LoVo (cell line): ENCODE data around the gene GORASP1.

Source experiments
- DNase-seq: peaks from one replicate; pipeline ENCODE4 v3.0.0-alpha.2; 2016; ENCODE audit warnings: low spot score

Gene GORASP1

GRCh38 chr3:39102504-39103323 lies 4.7 kb downstream of the GORASP1 start:
- no peak for DNase-seq

DNA sequence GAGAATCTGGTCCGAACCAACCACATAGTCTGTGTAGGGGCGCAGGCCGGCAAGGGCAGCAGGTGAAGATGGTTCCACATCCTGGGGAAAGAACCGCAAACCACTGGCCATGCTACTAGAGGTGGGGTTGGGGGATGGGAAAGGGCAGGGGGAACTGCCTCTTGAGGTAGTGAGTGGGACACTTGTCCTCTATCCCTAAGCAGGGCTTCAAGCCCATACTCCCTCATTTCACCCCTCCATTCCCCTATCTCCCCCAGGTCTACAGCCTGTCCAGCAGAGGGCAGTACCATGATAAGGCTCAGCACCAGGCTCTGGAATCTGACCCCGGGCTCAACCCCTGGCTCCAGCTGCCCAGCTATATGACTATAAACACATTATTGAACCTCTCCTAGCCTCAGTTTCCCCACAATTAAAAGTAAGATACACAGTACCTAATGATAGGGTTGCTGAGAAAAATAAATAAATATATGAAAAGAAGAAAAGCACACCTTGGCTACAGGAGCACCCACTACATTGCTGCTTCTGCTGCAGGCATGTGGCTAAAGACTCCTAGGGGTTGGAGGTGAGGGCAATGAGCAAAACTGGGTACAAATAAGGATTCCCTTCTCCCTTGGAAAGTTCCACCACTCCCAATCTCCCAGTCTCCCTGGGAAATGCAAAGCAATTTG lies 6.3 kb downstream of the GORASP1 start:
- DNase-seq = peak; percentile 39

GRCh38 chr3:39100500-39100886 lies 6.9 kb downstream of the GORASP1 start:
- no peak for DNase-seq

DNA sequence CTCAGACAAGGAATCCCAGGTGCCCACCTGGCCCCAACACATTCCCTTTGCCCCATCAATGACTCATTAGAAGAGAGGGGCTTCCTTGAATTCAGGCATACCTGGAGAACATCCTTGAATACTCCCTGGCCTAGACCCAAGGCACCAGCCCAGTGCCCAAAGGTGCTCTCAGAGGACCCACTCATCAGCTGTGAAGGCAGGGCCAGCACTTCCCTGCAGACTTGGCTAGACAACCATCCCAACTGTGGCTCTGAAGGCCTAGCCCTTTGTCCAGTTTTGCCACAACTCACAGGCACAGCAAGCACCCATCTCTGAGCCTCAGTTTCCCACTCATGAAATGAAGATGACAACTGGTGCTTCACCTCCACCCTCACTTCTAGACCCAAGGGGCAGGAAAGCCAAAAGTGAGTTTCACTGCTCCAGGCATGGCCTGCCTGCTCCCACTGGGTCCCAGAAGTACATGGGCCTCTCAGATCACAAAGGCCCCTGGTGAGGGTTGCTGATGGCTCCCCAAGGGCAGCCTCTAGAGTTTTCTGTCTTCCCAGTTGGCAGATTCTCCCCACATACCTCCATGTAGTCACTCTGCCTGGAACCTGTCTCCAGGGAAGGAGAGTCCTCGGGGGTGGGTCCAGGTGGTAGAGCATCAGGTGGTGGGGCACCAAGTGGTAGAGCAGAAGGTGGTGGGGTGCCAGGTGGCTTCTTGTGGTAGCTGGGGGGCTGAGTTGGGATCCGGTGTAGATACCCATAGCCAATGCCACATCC lies 7.5 kb downstream of the GORASP1 start:
- DNase-seq = no peak

GRCh38 chr3:39099242-39099641 lies 8.2 kb downstream of the GORASP1 start:
- no peak for DNase-seq

DNA sequence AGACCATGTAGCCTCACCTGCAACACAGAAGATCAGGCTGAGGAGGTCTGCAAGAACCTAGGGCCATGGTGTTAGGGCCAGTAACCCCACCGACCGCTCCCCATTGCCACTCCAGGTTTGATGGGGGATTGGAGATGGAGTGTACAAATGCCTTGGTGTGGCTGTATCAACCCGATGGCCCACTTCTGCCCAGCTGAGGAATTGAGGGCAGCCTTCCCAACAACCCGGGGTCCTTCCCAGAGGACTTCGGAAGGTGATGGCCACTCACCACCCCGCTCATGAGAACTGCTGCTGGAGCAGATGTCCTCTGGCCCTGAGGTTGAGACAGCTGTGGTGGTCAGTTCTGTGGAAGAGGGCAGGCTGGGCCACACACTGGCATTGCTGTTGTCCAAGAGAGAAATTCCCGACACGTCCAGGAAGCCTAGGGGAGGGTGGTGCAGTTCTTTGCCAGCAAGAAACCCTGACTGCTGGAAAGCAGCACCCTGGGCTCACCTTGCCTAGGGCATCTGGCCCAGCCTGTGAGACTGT lies 8.9 kb downstream of the GORASP1 start:
- no peak for DNase-seq

- no peak for DNase-seq
Measured at GRCh38 chr3:39097716-39098472, 9.5 kb downstream of the GORASP1 start.

DNA sequence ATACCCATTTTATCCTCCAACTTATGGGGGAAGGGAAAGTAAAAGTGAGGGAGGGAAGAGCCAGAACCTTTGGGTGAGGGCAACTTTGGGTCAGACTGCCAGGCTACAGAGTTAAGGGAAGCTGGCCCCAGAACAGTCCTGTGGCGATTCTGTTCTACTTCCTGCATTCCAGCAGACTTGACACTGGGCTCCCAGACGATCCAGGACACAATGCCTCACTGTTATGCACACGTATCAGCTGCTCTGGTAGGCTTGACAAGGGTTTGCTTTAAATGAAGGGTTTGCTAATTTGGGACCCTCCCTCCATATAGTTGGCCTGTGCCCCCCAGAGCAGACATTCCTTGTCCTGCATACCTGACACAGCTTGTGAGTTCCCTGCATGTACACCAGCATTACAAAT lies 10.7 kb downstream of the GORASP1 start:
- no peak for DNase-seq

- no peak for DNase-seq
Measured at GRCh38 chr3:39095778-39096177, 11.6 kb downstream of the GORASP1 start.

DNA sequence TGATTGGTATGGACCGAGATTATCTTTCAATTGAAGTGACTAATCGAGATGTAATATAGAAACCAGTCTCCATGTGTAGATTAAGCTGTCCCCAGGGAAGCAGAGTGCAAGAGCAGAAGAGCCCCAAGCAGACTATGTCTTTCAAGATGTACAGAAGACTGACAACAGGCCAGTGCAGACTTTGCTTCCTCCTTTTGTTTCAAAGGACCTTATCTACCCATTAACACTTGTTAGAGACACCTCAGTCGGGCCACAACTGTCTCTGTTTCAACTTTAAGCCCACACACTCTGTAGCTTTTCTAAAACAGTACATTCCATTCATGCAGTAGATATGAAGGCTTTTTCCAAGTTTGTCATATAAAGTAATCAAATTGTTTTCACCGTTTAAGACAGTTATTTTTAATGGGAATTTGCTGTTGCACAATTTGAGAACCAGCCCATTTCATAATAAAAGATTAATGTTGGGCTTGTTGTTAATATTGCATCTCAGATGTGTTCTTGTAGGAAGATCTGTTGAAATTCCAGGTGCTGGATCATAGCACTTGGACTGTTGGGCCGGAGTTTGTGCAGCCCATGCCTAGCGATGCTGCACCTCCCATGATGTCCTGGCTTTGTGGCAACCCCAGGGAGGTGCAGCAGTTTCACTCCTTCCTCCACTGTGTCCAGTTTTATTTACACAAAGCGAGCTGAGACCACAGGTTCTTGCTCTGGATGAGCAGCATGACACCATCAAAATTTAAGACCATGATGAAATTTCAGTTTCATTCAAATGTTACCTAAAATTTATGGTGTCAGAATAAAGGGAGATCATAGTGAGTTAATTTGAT lies 12.4 kb downstream of the GORASP1 start:
- DNase-seq = no peak

- no peak for DNase-seq
Measured at GRCh38 chr3:39090922-39091321, 16.5 kb downstream of the GORASP1 start.

DNA sequence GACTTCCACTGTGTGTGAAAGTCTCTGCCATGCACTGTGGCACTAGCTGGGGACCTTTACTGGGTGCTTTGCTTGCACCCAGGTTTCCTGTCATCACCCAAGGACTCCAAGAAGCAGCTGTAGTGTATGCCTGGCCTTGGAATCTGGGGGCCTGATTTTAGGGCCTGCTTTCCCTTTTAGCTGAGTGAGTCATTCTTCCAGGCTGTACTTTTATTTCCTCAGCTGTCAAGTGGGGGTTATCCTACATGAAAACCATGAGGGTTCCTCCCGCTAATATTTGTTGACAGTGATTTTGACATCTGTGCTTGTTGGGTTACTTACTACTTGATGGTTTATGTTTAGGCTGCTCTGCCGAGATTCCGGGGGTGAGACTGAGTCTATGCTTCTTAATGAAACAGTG lies 18.5 kb downstream of the GORASP1 start:
- DNase-seq = no peak

- DNase-seq = no peak
Measured at GRCh38 chr3:39088456-39088855, 19.0 kb downstream of the GORASP1 start.

DNA sequence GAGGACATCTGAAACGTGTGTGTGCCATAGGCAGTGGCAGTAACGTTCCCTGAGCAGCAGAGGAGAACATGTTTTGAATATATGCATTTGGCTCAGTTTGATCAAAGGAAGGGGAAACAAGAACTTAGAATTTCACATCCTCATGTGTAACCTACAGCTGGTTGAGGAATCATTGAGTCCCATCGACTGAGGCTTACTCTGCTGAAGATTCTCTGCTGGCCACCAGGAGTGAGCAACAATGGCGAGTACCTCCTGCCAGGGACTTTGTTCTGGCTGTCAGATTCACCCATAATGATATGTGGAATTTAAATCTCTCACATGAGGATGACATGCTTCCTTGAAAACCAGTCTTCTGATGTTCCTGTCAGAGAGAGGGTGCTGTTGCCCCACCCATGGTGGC lies 21.3 kb downstream of the GORASP1 start:
- no peak for DNase-seq

DNA sequence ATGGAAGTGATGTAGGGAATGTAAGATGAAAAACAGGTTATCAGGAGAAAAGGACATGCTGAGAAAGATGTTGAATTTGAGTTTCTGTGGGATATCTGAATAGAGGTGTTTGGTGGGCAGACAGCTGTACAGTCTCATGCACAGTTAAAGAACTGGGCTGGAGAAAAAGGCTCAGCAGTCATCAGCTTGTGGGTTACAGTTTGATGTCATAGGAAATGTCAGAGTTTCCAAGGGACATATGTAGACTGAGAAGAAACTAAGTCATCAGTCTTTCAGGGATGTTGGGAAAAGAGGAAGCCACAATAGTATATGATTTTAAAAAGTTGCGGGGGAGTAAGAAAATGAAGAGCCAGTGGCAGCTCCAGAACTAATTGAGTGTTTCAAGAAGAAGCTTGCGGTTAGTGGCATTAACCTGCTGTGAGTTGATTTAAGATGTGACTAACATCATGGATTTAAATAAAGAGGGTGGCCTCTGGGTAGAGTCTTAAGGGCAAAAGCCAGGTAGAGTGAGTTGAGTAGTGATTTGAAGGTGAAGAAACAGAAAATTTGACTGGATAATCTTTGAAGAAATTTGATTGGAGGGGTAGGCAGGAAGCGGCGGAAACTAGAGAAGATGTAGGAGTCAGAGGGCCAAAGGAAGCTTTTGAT lies 24.6 kb downstream of the GORASP1 start:
- DNase-seq = no peak

DNA sequence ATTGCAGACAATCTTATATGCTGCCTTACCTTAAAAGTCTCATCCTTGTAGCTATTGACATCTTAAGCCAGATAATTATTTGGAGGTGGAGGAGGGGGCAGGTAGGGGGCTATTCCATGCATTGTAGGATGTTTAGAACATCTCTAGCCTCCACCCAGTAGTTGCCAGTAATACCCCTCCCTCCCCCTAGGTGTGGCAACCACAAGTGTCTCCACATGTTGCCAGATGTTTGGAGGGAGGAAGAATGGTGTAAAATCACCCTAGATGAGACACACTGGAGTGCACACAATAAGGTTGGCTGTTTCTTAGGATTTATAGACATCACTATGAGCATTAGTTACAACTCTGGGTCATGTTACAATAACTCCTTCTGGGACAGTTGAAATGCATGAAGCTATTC lies 27.4 kb downstream of the GORASP1 start:
- DNase-seq = no peak

GRCh38 chr3:39079530-39079929 lies 27.9 kb downstream of the GORASP1 start:
- no peak for DNase-seq

GRCh38 chr3:39075910-39076309 lies 31.5 kb downstream of the GORASP1 start:
- DNase-seq = no peak

GRCh38 chr3:39068556-39068955 lies 38.9 kb downstream of the GORASP1 start:
- DNase-seq = no peak

DNA sequence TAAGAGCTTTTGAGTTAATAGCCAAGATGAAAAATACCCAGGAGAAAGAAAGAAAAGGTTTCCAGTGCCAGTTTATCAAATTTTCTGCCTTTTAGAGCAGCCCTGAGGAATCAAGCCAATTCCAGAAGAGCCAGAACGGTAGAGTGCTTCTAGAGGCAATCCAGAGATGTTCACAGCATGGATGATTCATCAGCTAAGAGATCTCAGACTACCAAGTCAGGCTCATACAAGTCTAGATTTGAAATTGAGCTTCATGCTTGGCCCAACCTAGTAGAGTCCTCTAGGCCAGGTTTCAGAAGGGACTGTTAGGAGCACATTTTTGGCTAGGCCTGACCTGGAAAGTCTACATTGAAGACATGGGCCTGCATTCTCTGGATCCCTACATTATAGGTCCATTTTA lies 40.1 kb downstream of the GORASP1 start:
- no peak for DNase-seq

DNA sequence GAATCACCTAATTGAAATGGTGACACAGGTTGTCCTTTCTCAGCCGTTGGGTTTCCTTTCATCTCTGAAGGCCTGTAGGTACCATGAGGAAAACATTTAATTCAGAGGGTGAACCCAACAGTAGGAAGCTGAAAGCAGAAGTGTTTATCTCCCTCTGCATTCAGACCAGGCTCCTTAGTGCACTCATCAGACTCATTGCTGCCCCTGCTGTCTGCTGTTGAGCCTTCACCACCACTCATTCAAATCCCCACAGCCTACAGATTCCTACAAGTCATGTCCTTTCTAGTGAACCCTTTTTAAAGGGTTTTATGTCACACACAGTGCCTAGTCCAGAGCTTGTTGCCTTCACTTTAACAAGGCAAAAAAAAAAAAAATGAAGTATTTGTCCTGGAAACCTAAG lies 42.2 kb downstream of the GORASP1 start:
- DNase-seq = no peak
